Measurements from ENCODE around the gene PDE6D. TPM values are rescaled to one million over a fixed set of nuclear protein-coding genes. Genes with fewer than 3 reads are reported as not detected.

The PDE6D gene
- total and polyA plus RNA-seq, 2 of the 13 experiments (the other 11 are each of a cell fraction or from before 2014, with no cell fraction given) = 14.1 to 23.2 TPM

DNA sequence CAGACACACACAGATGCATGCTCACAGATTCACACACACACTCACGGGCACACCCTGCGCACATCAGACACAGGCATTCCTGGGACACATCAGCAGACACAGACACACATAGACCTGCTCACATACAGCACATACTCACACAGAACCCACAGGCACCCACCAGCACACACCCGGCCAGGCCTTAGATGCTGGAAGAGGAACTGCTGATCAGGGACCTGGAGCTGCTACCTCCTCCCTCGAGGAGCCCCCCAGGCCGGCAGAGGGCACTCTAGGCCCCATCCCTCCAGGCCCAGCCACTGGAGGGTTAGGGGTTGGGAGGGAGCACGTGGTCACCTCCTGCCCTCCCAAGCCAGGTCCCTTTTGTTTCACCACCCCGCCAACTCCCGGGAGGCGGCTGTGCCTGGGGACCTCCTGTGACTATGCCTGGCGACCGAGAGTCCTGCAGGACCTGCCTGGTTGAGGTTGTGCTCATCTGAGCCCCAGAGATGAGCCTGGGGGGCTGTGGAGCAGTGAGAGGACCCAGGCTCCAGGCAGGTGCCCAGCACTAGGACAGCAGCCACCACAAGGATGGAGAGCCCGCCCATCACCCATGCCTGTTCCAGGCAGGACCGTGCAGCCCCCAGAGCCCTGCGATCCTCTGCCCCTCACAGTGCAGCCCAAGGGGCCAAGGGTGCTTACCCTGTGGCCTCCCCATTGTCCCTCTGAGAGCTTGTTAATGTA lies 93.8 kb downstream of the PDE6D start (continued):
- TF ChIP-seq ZNF639 (CRISPR knock-in tag; conservative IDR thresholded peaks at IDR 0.05) = no peak; the same call in 1 of the 2 replicates
- TF ChIP-seq ZSCAN30 (CRISPR knock-in tag; IDR thresholded peaks at IDR 0.05) = no peak
- no peak; the same call in 1 of the 2 replicates for TF ChIP-seq ZNF251 (CRISPR knock-in tag; IDR thresholded peaks at IDR 0.05)
- peak; percentile 52; the same call in 1 of the 2 replicates for TF ChIP-seq MLXIP (CRISPR knock-in tag; IDR thresholded peaks at IDR 0.05; ENCODE audit: borderline replicate concordance)
- TF ChIP-seq FOXJ3 (CRISPR knock-in tag; IDR thresholded peaks at IDR 0.05; ENCODE audit: borderline replicate concordance) = no peak
- TF ChIP-seq NR2F6 (IDR thresholded peaks at IDR 0.05) = no peak
- peak; percentile 84 for TF ChIP-seq NR2F6 (CRISPR knock-in tag; IDR thresholded peaks at IDR 0.05)
- no peak; the same call in 1 of the 2 replicates for TF ChIP-seq HMG20B (CRISPR knock-in tag; conservative IDR thresholded peaks at IDR 0.05)
- TF ChIP-seq ZNF326 (CRISPR knock-in tag; IDR thresholded peaks at IDR 0.05; ENCODE audit: borderline replicate concordance) = no peak
- TF ChIP-seq ZNF75D (CRISPR knock-in tag; IDR thresholded peaks at IDR 0.05; ENCODE audit: borderline replicate concordance) = no peak
- TF ChIP-seq DMAP1 (CRISPR knock-in tag; IDR thresholded peaks at IDR 0.05) = peak; percentile 92
- no peak for TF ChIP-seq ZBTB43 (CRISPR knock-in tag; conservative IDR thresholded peaks at IDR 0.05)
- TF ChIP-seq, protein P1, sequence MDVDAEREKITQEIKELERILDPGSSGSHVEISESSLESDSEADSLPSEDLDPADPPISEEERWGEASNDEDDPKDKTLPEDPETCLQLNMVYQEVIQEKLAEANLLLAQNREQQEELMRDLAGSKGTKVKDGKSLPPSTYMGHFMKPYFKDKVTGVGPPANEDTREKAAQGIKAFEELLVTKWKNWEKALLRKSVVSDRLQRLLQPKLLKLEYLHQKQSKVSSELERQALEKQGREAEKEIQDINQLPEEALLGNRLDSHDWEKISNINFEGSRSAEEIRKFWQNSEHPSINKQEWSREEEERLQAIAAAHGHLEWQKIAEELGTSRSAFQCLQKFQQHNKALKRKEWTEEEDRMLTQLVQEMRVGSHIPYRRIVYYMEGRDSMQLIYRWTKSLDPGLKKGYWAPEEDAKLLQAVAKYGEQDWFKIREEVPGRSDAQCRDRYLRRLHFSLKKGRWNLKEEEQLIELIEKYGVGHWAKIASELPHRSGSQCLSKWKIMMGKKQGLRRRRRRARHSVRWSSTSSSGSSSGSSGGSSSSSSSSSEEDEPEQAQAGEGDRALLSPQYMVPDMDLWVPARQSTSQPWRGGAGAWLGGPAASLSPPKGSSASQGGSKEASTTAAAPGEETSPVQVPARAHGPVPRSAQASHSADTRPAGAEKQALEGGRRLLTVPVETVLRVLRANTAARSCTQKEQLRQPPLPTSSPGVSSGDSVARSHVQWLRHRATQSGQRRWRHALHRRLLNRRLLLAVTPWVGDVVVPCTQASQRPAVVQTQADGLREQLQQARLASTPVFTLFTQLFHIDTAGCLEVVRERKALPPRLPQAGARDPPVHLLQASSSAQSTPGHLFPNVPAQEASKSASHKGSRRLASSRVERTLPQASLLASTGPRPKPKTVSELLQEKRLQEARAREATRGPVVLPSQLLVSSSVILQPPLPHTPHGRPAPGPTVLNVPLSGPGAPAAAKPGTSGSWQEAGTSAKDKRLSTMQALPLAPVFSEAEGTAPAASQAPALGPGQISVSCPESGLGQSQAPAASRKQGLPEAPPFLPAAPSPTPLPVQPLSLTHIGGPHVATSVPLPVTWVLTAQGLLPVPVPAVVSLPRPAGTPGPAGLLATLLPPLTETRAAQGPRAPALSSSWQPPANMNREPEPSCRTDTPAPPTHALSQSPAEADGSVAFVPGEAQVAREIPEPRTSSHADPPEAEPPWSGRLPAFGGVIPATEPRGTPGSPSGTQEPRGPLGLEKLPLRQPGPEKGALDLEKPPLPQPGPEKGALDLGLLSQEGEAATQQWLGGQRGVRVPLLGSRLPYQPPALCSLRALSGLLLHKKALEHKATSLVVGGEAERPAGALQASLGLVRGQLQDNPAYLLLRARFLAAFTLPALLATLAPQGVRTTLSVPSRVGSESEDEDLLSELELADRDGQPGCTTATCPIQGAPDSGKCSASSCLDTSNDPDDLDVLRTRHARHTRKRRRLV (CRISPR knock-in tag; IDR thresholded peaks at IDR 0.05) = 0 out of 2 replicates have a peak, but pooled peaks have one; percentile 22
- no peak for TF ChIP-seq HOXA7 (CRISPR knock-in tag; IDR thresholded peaks at IDR 0.05)
- no peak for TF ChIP-seq ZNF713 (CRISPR knock-in tag; IDR thresholded peaks at IDR 0.05)
- TF ChIP-seq RFX5 (IDR thresholded peaks at IDR 0.05; ENCODE audit: low read depth, low read length) = no peak
- TF ChIP-seq, protein P2, sequence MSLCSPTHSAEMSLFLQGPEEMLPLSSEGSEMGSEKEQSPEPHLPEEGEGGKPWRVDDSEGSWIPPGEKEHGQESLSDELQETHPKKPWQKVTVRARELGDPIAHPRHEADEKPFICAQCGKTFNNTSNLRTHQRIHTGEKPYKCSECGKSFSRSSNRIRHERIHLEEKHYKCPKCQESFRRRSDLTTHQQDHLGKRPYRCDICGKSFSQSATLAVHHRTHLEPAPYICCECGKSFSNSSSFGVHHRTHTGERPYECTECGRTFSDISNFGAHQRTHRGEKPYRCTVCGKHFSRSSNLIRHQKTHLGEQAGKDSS (CRISPR knock-in tag; IDR thresholded peaks at IDR 0.05; ENCODE audit: borderline replicate concordance, low read depth) = peak; percentile 86; the same call in 1 of the 2 replicates
